Right cardiac atrium (tissue), 5 donors: Measurements from ENCODE around the gene B4GALT2. TPM values are rescaled to one million over a fixed set of nuclear protein-coding genes. Genes with fewer than 3 reads are reported as not detected.

Experiments
- ATAC-seq, 2 donors: fragments of 200-7000 bp; cut with Tn5 transposase; one replicate each; pipeline versions ENCODE4 v1.8.0 to v1.9.1; 2020; ENCODE audit warnings: moderate library complexity in 2 of 2, mild to moderate bottlenecking in 1 of 2
- DNase-seq, 3 donors: peaks; one replicate each; pipeline ENCODE4 v3.0.0-alpha.2; 2020
- H3K27ac ChIP-seq: one replicate; pipeline ENCODE4 v1.5.1; 2013; ENCODE audit warnings: mild to moderate bottlenecking, low read length, control low read depth, moderate library complexity
- H3K27me3 ChIP-seq: one replicate; pipeline ENCODE4 v1.6.1; 2013; ENCODE audit not compliant: control insufficient read depth, insufficient read depth
- H3K4me1 ChIP-seq: one replicate; pipeline ENCODE4 v1.6.1; 2013; ENCODE audit warnings: low read length; ENCODE audit not compliant: control insufficient read depth, insufficient read depth
- H3K4me3 ChIP-seq: one replicate; pipeline ENCODE4 v1.5.1; 2013; ENCODE audit warnings: low read length, control low read depth
- H3K9me3 ChIP-seq: one replicate; pipeline ENCODE4 v1.6.1; 2013; ENCODE audit warnings: low read length; ENCODE audit not compliant: control insufficient read depth
- WGBS: extraction: QIAGEN DNeasy Blood & Tissue Kit; methylation state at CpG from one replicate; pipeline ENCODE4 v1.1.7; 2013; 5-methylcytosine and 5-hydroxymethylcytosine counted together
- intact Hi-C, 4 donors: fragments of 100-400 bp; cut with DNase I; formaldehyde crosslinking; loops; one replicate each; pipeline versions ENCODE4 v1.11.0 to v1.14.0; 2022 to 2023
- polyA plus RNA-seq: library from polyadenylated mRNA; stranded (reverse); fragments of 200-250 nt; gene quantifications from one replicate; pipeline ENCODE4 v1.2.3, GENCODE V29; 2013
- total RNA-seq, 4 donors: library from RNA; stranded (reverse); fragmentation: NEBNext Ultra II Directional; extraction: Animal tissue kit (Norgen Biotek cat#: 25700); gene quantifications; one replicate each; pipeline ENCODE4 v1.2.1, GENCODE V29; 2021
- donor health status: healthy with polysubstance abuse.
- donor health status: DM: no; HTN: yes; CAD: no.
- donor health status: DM: no; HTN: no; CAD: no.
- donor health status: DM: no; HTN: yes; CAD: no; lungs with severe emphysema.
- donor health status: DM: yes; HTN: yes; CAD: no.

B4GALT2 gene
- total and polyA plus RNA-seq, 5 donors: 29.3 to 39.1 (median 34.4) TPM

GRCh38 chr1:43971336-43971980 lies 7.6 kb upstream of the B4GALT2 start:
- H3K4me1 ChIP-seq: peaks cover 5% of the 10 kb centered on the region
- DNase-seq (peak in 1 of 3 donors; percentile 59), ATAC-seq (no peak)
- intact Hi-C loops: no loop called here
- H3K27me3 ChIP-seq: no peaks in the 10 kb centered on the region
- 97% methylated on average over 17 of the region's 17 CpGs for WGBS
- no peak overlapping the region for H3K27ac ChIP-seq
- no peak overlapping the region for H3K4me3 ChIP-seq
- no peaks in the 10 kb centered on the region for H3K9me3 ChIP-seq

DNA sequence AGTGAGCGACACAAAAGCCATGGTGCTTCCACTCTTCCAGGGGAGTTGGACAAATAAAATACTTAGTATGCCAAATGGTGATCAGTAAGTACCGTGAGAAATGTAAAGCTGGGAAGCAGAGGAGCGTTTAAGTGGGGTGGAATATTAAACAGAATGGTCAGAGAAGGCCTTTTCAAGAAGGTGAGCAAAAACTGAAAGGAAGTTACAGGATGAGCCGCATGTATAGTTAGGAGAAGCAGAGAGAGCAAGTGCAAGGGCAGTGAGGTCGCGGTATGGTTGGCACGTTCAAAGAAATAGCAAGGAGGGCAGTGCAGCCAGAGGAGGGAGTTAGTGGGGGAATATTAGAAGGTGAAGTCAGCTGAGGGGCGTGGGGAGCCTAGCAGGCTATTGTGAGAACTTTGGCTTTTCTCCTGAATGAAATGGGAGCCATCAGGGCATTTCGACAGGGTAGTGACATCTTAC lies 5.0 kb upstream of the B4GALT2 start:
- Histone ChIP-seq H3K27ac (peak overlapping the region; percentile 74), H3K27me3 (no peaks in the 10 kb centered on the region), H3K4me3 (peak overlapping the region; percentile 47), H3K9me3 (no peaks in the 10 kb centered on the region), H3K4me1 (peaks cover 5% of the 10 kb centered on the region)
- peak in 1 of 3 donors; percentile 48 for DNase-seq
- intact Hi-C loops: no loop called here
- 43% methylated on average over 9 of the region's 9 CpGs for WGBS
- no peak for ATAC-seq

GRCh38 chr1:43974443-43975248 lies 4.4 kb upstream of the B4GALT2 start, which contains the start of gene ATP6V0B:
Gene ATP6V0B, plus strand, starts transcription at chr1:43974960. Its CDS starts 81 bp downstream, at chr1:43975041.
- DNase-seq (peak; percentile 97 to 99 (median 99)), ATAC-seq (peak; percentile 87 to 90)
- peak within 1 kb of the TSS; percentile 77 for H3K27ac ChIP-seq
- H3K4me1 ChIP-seq: peaks cover 5% of the 10 kb centered on the region
- WGBS: under 1% methylated on average over 93 of the region's 93 CpGs
- H3K4me3 ChIP-seq: peak within 1 kb of the TSS; percentile 64
- intact Hi-C loops: no loop called here
- no peaks in the 10 kb centered on the region for H3K27me3 ChIP-seq
- H3K9me3 ChIP-seq: no peaks in the 10 kb centered on the region

- H3K27ac ChIP-seq: peak overlapping the region; percentile 77
- ATAC-seq (peak; percentile 5 to 10), DNase-seq (peak; percentile 68 to 87 (median 85))
- WGBS: 2% methylated on average over 34 of the region's 34 CpGs
- peak overlapping the region; percentile 64 for H3K4me3 ChIP-seq
- no peaks in the 10 kb centered on the region for H3K9me3 ChIP-seq
- H3K27me3 ChIP-seq: no peaks in the 10 kb centered on the region
- intact Hi-C loops: no loop called here
- H3K4me1 ChIP-seq: peaks cover 4% of the 10 kb centered on the region
Observed at GRCh38 chr1:43975249-43975961, 3.6 kb upstream of the B4GALT2 start.

- intact Hi-C loops: no loop called here
- Histone ChIP-seq H3K4me3 (peak overlapping the region; percentile 64), H3K27ac (no peak overlapping the region), H3K9me3 (no peaks in the 10 kb centered on the region), H3K27me3 (no peaks in the 10 kb centered on the region), H3K4me1 (peaks cover 2% of the 10 kb centered on the region)
- no peak for ATAC-seq
- no peak for DNase-seq
- 83% methylated on average over 4 of the region's 4 CpGs for WGBS
Observed at GRCh38 chr1:43976045-43976444, 3.0 kb upstream of the B4GALT2 start.

DNA sequence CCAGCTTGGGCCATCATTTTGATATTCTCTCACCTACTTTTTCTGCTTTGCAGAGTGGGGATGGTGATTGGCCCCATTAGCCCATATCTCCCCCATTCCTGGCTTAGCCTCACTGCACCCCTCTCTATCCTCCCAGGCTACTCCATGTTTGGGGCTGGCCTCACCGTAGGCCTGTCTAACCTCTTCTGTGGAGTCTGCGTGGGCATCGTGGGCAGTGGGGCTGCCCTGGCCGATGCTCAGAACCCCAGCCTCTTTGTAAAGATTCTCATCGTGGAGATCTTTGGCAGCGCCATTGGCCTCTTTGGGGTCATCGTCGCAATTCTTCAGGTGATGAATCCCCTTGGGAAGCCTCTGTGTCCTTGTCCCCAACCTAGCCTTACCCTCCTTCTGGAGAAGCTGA lies 2.1 kb upstream of the B4GALT2 start:
- intact Hi-C loops: no loop called here
- no peak for ATAC-seq
- Histone ChIP-seq H3K4me3 (no peak overlapping the region), H3K4me1 (peaks cover 2% of the 10 kb centered on the region), H3K27me3 (no peaks in the 10 kb centered on the region), H3K27ac (no peak overlapping the region), H3K9me3 (no peaks in the 10 kb centered on the region)
- 94% methylated on average over 8 of the region's 8 CpGs for WGBS
- no peak for DNase-seq

- WGBS: 88% methylated on average over 9 of the region's 9 CpGs
- no peak for DNase-seq
- no peak overlapping the region for H3K4me3 ChIP-seq
Observed at GRCh38 chr1:43977376-43978263, 1.4 kb upstream of the B4GALT2 start.

GRCh38 chr1:43978264-43978550 lies 803 bp upstream of the B4GALT2 start:
- H3K4me1 ChIP-seq: peaks cover 2% of the 10 kb centered on the region
- H3K27ac ChIP-seq: no peak overlapping the region
- no peaks in the 10 kb centered on the region for H3K9me3 ChIP-seq
- 69% methylated on average over 5 of the region's 5 CpGs for WGBS
- no peak overlapping the region for H3K4me3 ChIP-seq
- ATAC-seq (no peak), DNase-seq (peak in 1 of 3 donors; percentile 21)
- intact Hi-C loops: no loop called here
- no peaks in the 10 kb centered on the region for H3K27me3 ChIP-seq

More at GRCh38 chr1:43977376-43978263, 1.4 kb upstream of the B4GALT2 start:
- no peaks in the 10 kb centered on the region for H3K27me3 ChIP-seq
- peaks cover 2% of the 10 kb centered on the region for H3K4me1 ChIP-seq
- no peak for ATAC-seq
- H3K9me3 ChIP-seq: no peaks in the 10 kb centered on the region
- no peak overlapping the region for H3K27ac ChIP-seq
- intact Hi-C loops: no loop called here

GRCh38 chr1:43979261-43979527 lies 184 bp downstream of the B4GALT2 start:
- H3K4me3 ChIP-seq: peak overlapping the region; percentile 82
- intact Hi-C loops: no loop called here
- H3K9me3 ChIP-seq: no peaks in the 10 kb centered on the region
- WGBS: under 1% methylated on average over 45 of the region's 45 CpGs
- H3K4me1 ChIP-seq: peaks cover 2% of the 10 kb centered on the region
- ATAC-seq: no peak
- H3K27ac ChIP-seq: no peak overlapping the region
- H3K27me3 ChIP-seq: no peaks in the 10 kb centered on the region
- no peak for DNase-seq

- peak; percentile 77 to 83 (median 83) for DNase-seq
- H3K9me3 ChIP-seq: no peaks in the 10 kb centered on the region
- no peak overlapping the region for H3K27ac ChIP-seq
- H3K4me1 ChIP-seq: peaks cover 2% of the 10 kb centered on the region
- WGBS: 2% methylated on average over 45 of the region's 45 CpGs
- peak; percentile 40 to 54 for ATAC-seq
- peak overlapping the region; percentile 82 for H3K4me3 ChIP-seq
- intact Hi-C loops: no loop called here
- no peaks in the 10 kb centered on the region for H3K27me3 ChIP-seq
Observed at GRCh38 chr1:43979528-43980254, 681 bp downstream of the B4GALT2 start.
